Tibial nerve (tissue), 4 donors: ENCODE data around the gene DNAH10. TPM values are rescaled to one million over a fixed set of nuclear protein-coding genes. Genes with fewer than 3 reads are reported as not detected.

Source experiments
- DNase-seq, 2 donors: peaks; one replicate each; pipeline ENCODE4 v3.0.0-alpha.2; 2019; ENCODE audit warnings: low spot score in 2 of 2
- H3K27ac ChIP-seq, 4 donors: fragments of 200-600 bp; sonication (generic) in 3 of 4; one replicate each; pipeline ENCODE4 v1.5.1; 2017 to 2019; ENCODE audit warnings: mild to moderate bottlenecking in 1 of 4
- H3K27me3 ChIP-seq, 2 donors: fragments of 200-600 bp; sonication (generic) in 1 of 2; one replicate each; pipeline versions ENCODE4 v1.5.1 to v1.6.0; 2017 to 2019
- H3K36me3 ChIP-seq, 3 donors: fragments of 200-600 bp; sonication (generic); one replicate each; pipeline ENCODE4 v1.5.1; 2018 to 2019
- H3K4me1 ChIP-seq, 4 donors: fragments of 200-600 bp; sonication (generic) in 3 of 4; one replicate each; pipeline ENCODE4 v1.5.1; 2017 to 2019
- H3K4me3 ChIP-seq, 4 donors: fragments of 200-600 bp; sonication (generic) in 3 of 4; one replicate each; pipeline ENCODE4 v1.5.1; 2017 to 2019; ENCODE audit warnings: mild to moderate bottlenecking in 1 of 4, moderate library complexity in 1 of 4
- H3K9me3 ChIP-seq, 4 donors: fragments of 200-600 bp; sonication (generic) in 3 of 4; one replicate each; pipeline ENCODE4 v1.5.1; 2017 to 2019
- CTCF ChIP-seq, 5 experiments: fragments of 200-600 bp in 3 of 5; fragments of 450-650 bp in 2 of 5; sonication (generic) in 3 of 5; IDR thresholded peaks; one replicate each; pipeline ENCODE4 v1.5.1; 2016 to 2019; ENCODE audit warnings: antibody characterized with exemption in 5 of 5, mild to moderate bottlenecking in 3 of 5, moderate library complexity in 2 of 5
- EP300 ChIP-seq, 2 donors: sonication (generic); formaldehyde crosslinking; IDR thresholded peaks; one replicate each; pipeline ENCODE4 v1.6.1; 2017; ENCODE audit warnings: antibody characterized with exemption in 2 of 2, mild to moderate bottlenecking in 1 of 2
- POLR2A ChIP-seq, 2 donors: fragments of 450-650 bp; IDR thresholded peaks; one replicate each; pipeline ENCODE4 v1.6.1; 2017; ENCODE audit warnings: antibody characterized with exemption in 2 of 2, mild to moderate bottlenecking in 2 of 2, moderate library complexity in 2 of 2
- WGBS, 2 donors: methylation state at CpG; one replicate each; pipeline ENCODE4 v1.1.5; 2018; 5-methylcytosine and 5-hydroxymethylcytosine counted together
- total RNA-seq, 4 donors: library from RNA; depleted of rRNA; stranded (reverse); fragments of >200 nt; gene quantifications; one replicate each; pipeline ENCODE4 v1.1.0, GENCODE V29; 2016

Gene DNAH10
- total RNA-seq, 4 donors from 2014 or later = 3.1 TPM; not detected in 3

GRCh38 chr12:123808167-123808566 lies 46.1 kb downstream of the DNAH10 start:
- no peak for TF ChIP-seq CTCF (IDR thresholded peaks at IDR 0.05)
- no peak for TF ChIP-seq POLR2A (IDR thresholded peaks at IDR 0.05)
- no peak for TF ChIP-seq EP300 (IDR thresholded peaks at IDR 0.05)
- Histone ChIP-seq H3K4me1 (no peaks in the 10 kb centered on the region), H3K27me3 (no peaks in the 10 kb centered on the region), H3K9me3 (no peaks in the 10 kb centered on the region), H3K36me3 (no peaks in the 10 kb centered on the region), H3K27ac (no peak overlapping the region), H3K4me3 (no peak overlapping the region)
- DNase-seq = no peak
- 61 to 62% methylated on average over 4 of the region's 4 CpGs for WGBS, 2 donors

GRCh38 chr12:123813349-123813748 lies 51.2 kb downstream of the DNAH10 start:
- no peaks in the 10 kb centered on the region for H3K4me1 ChIP-seq
- no peak overlapping the region for H3K4me3 ChIP-seq
- no peaks in the 10 kb centered on the region for H3K36me3 ChIP-seq
- peaks cover 0 to 22% (median 3%) of the 10 kb centered on the region in 4 donors for H3K9me3 ChIP-seq
- TF ChIP-seq CTCF (IDR thresholded peaks at IDR 0.05) = no peak
- TF ChIP-seq POLR2A (IDR thresholded peaks at IDR 0.05) = no peak
- TF ChIP-seq EP300 (IDR thresholded peaks at IDR 0.05) = no peak
- H3K27me3 ChIP-seq = no peaks in the 10 kb centered on the region
- no peak overlapping the region for H3K27ac ChIP-seq
- DNase-seq = no peak
- 90 to 92% methylated on average over 7 of the region's 7 CpGs for WGBS, 2 donors

GRCh38 chr12:123815968-123816367 lies 53.9 kb downstream of the DNAH10 start:
- H3K9me3 ChIP-seq = peaks cover 0 to 22% (median 3%) of the 10 kb centered on the region in 4 donors
- no peaks in the 10 kb centered on the region for H3K36me3 ChIP-seq
- TF ChIP-seq CTCF (IDR thresholded peaks at IDR 0.05) (no peak), EP300 (IDR thresholded peaks at IDR 0.05) (no peak), POLR2A (IDR thresholded peaks at IDR 0.05) (no peak)
- DNase-seq = no peak
- WGBS, 2 donors = 44 to 66% methylated on average over 2 of the region's 2 CpGs
- no peaks in the 10 kb centered on the region for H3K27me3 ChIP-seq
- no peak overlapping the region for H3K4me3 ChIP-seq
- H3K4me1 ChIP-seq = no peaks in the 10 kb centered on the region
- H3K27ac ChIP-seq = no peak overlapping the region

- DNase-seq = no peak
- no peaks in the 10 kb centered on the region for H3K27me3 ChIP-seq
- H3K4me3 ChIP-seq = no peak overlapping the region
- H3K9me3 ChIP-seq = peaks cover 0 to 22% (median 3%) of the 10 kb centered on the region in 4 donors
- WGBS, 2 donors = 93 to 96% methylated on average over 4 of the region's 4 CpGs
- no peaks in the 10 kb centered on the region for H3K36me3 ChIP-seq
- TF ChIP-seq CTCF (IDR thresholded peaks at IDR 0.05) (no peak), POLR2A (IDR thresholded peaks at IDR 0.05) (no peak), EP300 (IDR thresholded peaks at IDR 0.05) (no peak)
- no peaks in the 10 kb centered on the region for H3K4me1 ChIP-seq
- no peak overlapping the region for H3K27ac ChIP-seq
These were observed 54.9 kb downstream of the DNAH10 start for GRCh38 chr12:123816896-123817537.

- 88 to 89% methylated on average over 6 of the region's 6 CpGs for WGBS, 2 donors
- Histone ChIP-seq H3K9me3 (peaks cover 0 to 9% (median 0%) of the 10 kb centered on the region in 4 donors), H3K36me3 (no peaks in the 10 kb centered on the region), H3K4me1 (no peaks in the 10 kb centered on the region), H3K4me3 (no peak overlapping the region), H3K27ac (no peak overlapping the region), H3K27me3 (no peaks in the 10 kb centered on the region)
- no peak for DNase-seq
- no peak for TF ChIP-seq EP300 (IDR thresholded peaks at IDR 0.05)
These were observed 60.7 kb downstream of the DNAH10 start for GRCh38 chr12:123822804-123823203.
